HG03280 (cell line): ENCODE data around the gene ALG10B.
"Not testable (repeated sequence)": the region's sequence is repeated elsewhere in the genome, so short reads cannot be mapped to it uniquely, and the experiment has no call there.

ENCODE experiments used
- ATAC-seq: cut with Tn5 transposase; IDR thresholded peaks from one replicate; pipeline ENCODE4 v1.9.1; 2021; ENCODE audit warnings: mild to moderate bottlenecking, moderate library complexity; ENCODE audit not compliant: unreplicated experiment

ALG10B gene

GRCh38 chr12:38316391-38317129, at the start of gene ALG10B:
Gene ALG10B, plus strand, starts transcription at chr12:38316774. Its CDS starts 120 bp downstream, at chr12:38316894.
- ATAC-seq: peak; percentile 100

- no peak for ATAC-seq
These were observed 48.0 kb upstream of the ALG10B start for GRCh38 chr12:38268612-38269011.

GRCh38 chr12:38269897-38270296, 46.7 kb upstream of the ALG10B start:
- ATAC-seq: no peak

GRCh38 chr12:38279756-38280155, 36.8 kb upstream of the ALG10B start:
- no peak for ATAC-seq

- no peak for ATAC-seq
These were observed 33.7 kb upstream of the ALG10B start for GRCh38 chr12:38282886-38283285.

GRCh38 chr12:38289396-38289795, 27.2 kb upstream of the ALG10B start:
- ATAC-seq: no peak

GRCh38 chr12:38291160-38291559, 25.4 kb upstream of the ALG10B start:
- ATAC-seq: no peak

- not testable (repeated sequence) for ATAC-seq
These were observed 13.6 kb upstream of the ALG10B start for GRCh38 chr12:38302972-38303371.

- not testable (repeated sequence) for ATAC-seq
These were observed 5.4 kb downstream of the ALG10B start for GRCh38 chr12:38321966-38322365.

- no peak for ATAC-seq
These were observed 8.3 kb downstream of the ALG10B start for GRCh38 chr12:38324912-38325311.

- ATAC-seq: no peak
These were observed 10.8 kb downstream of the ALG10B start for GRCh38 chr12:38327356-38327755.

- no peak for ATAC-seq
These were observed 11.8 kb downstream of the ALG10B start for GRCh38 chr12:38328306-38328895.

GRCh38 chr12:38330414-38330813, 13.8 kb downstream of the ALG10B start:
- not testable (repeated sequence) for ATAC-seq

GRCh38 chr12:38332814-38333213, 16.2 kb downstream of the ALG10B start:
- ATAC-seq: no peak

- ATAC-seq: no peak
These were observed 25.9 kb downstream of the ALG10B start for GRCh38 chr12:38342444-38342843.

GRCh38 chr12:38343256-38343655, 26.7 kb downstream of the ALG10B start:
- ATAC-seq: not testable (repeated sequence)

- not testable (repeated sequence) for ATAC-seq
These were observed 27.3 kb downstream of the ALG10B start for GRCh38 chr12:38343916-38344315.

- ATAC-seq: peak; percentile 99
These were observed 34.0 kb downstream of the ALG10B start for GRCh38 chr12:38350342-38351174.

- ATAC-seq: peak; percentile 4
These were observed 34.6 kb downstream of the ALG10B start for GRCh38 chr12:38351175-38351508.

GRCh38 chr12:38367506-38367905, 50.9 kb downstream of the ALG10B start:
- ATAC-seq: no peak

- no peak for ATAC-seq
These were observed 53.7 kb downstream of the ALG10B start for GRCh38 chr12:38370311-38370710.

GRCh38 chr12:38373784-38374183, 57.2 kb downstream of the ALG10B start:
- no peak for ATAC-seq
